ENCODE measurements around the gene IZUMO1. TPM values are rescaled to one million over a fixed set of nuclear protein-coding genes. Genes with fewer than 3 reads are reported as not detected.
"Not testable (repeated sequence)": the region's sequence is repeated elsewhere in the genome, so short reads cannot be mapped to it uniquely, and the experiment has no call there.

IZUMO1 gene
- total RNA-seq, 6 experiments from 2014 or later = not detected

DNA sequence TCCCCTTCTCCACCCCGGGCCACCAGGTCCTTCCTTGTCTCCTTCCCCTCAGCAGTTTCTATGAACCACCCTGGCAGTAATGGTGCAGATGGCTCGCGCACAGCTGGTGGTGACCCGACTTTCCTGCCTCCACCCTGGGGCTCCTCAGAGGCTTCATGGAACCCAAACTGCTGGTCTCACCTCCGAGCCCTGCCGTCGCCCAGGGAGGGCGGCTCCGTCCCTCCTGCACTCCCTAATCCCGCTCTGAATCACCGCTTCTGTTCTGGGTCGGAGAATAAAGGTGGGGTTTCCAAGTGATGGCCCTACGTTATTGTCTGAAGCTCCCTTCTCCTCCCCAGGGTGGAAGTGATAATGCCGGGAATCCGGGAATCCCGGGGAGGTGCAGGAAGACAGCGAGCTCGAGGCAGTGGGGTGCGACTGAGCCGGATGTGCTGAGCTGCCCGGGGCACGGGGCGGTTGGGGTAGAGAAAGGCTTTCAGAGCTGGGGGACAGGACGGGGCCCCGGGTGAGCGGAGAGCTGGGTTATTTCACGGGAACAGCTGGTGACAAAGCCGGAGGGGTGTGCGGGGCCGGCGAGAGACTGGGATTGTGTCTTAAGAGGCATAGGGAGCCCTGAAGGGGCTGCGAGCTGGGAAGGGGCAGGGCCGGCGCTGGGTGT is 50.2 kb downstream of the IZUMO1 start:
- Mint-ChIP-seq H3K27ac (no peak overlapping the region), H3K9me3 (no peaks in the 10 kb centered on the region), H3K4me1 (ENCODE audit: low read depth) (peaks cover 20% of the 10 kb centered on the region), H3K4me3 (peak overlapping the region; percentile 26; the same call in 1 of the 2 replicates), H3K36me3 (ENCODE audit: low read depth) (no peaks in the 10 kb centered on the region), H3K27me3 (ENCODE audit: insufficient read depth) (peaks cover 22% of the 10 kb centered on the region)
- TF ChIP-seq, protein P1, sequence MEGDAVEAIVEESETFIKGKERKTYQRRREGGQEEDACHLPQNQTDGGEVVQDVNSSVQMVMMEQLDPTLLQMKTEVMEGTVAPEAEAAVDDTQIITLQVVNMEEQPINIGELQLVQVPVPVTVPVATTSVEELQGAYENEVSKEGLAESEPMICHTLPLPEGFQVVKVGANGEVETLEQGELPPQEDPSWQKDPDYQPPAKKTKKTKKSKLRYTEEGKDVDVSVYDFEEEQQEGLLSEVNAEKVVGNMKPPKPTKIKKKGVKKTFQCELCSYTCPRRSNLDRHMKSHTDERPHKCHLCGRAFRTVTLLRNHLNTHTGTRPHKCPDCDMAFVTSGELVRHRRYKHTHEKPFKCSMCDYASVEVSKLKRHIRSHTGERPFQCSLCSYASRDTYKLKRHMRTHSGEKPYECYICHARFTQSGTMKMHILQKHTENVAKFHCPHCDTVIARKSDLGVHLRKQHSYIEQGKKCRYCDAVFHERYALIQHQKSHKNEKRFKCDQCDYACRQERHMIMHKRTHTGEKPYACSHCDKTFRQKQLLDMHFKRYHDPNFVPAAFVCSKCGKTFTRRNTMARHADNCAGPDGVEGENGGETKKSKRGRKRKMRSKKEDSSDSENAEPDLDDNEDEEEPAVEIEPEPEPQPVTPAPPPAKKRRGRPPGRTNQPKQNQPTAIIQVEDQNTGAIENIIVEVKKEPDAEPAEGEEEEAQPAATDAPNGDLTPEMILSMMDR (IDR thresholded peaks at IDR 0.05) = no peak
- DNase-seq = no peak

DNA sequence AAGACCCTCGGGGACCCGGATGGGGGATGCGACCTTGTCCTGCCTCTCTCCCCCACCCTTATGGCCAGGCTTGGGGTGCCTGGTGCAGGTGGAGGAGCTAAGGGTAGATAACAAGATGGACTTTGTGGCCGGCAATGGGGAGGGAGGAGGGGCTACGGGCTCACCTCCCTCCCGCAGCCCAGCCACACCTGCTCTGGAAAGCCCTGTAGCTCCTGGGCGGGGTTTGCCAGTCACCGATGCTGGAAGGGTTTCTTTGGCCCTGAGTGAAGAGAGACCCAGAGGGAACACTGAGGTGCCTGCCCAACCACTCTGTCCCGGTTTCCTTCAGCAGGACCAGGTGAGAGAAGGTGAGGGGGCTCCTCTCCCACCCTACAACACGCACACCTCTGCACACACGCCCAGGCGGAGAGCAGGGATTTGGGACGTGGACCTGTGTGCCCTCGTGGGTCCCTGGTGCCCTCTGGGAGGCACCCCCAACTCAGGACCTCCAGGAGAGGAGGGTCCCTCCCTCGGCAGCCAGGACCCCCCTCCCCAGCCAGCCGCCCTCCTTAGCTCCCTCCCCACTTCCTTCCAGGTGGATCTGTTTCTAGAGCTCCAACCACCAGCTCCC is 50.9 kb downstream of the IZUMO1 start, which contains the start of gene FUT2:
Gene FUT2 (plus strand): TSS at position 229 of the 610 bp plus-strand sequence. CDS start 6,986 bp downstream, outside the sequence.
- Mint-ChIP-seq H3K27ac (no peak within 1 kb of the TSS), H3K27me3 (ENCODE audit: insufficient read depth) (peaks cover 22% of the 10 kb centered on the region), H3K4me3 (peak within 1 kb of the TSS; percentile 26; the same call in 1 of the 2 replicates), H3K9me3 (no peaks in the 10 kb centered on the region), H3K4me1 (ENCODE audit: low read depth) (peaks cover 20% of the 10 kb centered on the region), H3K36me3 (ENCODE audit: low read depth) (no peaks in the 10 kb centered on the region)
- DNase-seq = no peak
- TF ChIP-seq, protein P1 (IDR thresholded peaks at IDR 0.05) = no peak

DNA sequence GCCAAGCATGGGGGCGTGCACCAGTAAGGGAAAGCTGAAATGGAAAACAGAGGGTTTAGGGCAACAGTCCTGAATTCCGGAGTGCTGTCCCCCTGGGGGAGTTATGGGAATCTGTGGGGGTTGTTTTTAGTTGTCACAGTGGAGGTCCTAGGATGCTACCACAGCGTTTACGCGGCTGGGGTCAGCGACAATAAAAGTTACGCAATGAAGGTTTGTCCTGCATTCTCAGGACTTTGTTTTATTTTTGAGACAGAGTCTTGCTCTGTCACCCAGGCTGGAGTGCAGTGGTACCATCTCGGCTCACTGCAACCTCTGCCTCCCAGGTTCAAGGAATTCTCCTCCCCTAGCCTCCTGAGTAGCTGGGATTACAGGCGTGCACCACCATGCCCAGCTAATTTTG is 53.1 kb downstream of the IZUMO1 start:
- H3K27me3 Mint-ChIP-seq (ENCODE audit: insufficient read depth) = peaks cover 19% of the 10 kb centered on the region
- H3K4me1 Mint-ChIP-seq (ENCODE audit: low read depth); H3K9me3 Mint-ChIP-seq; H3K36me3 Mint-ChIP-seq (ENCODE audit: low read depth); H3K4me3 Mint-ChIP-seq; DNase-seq; H3K27ac Mint-ChIP-seq: not testable (repeated sequence)

Other genes with a start within 250 kb of the IZUMO1 start
- gene LMTK3, start 235.1 kb downstream of the IZUMO1 start, total RNA-seq (2021; fragmentation: NEBNext Ultra II Directional; extraction: Animal tissue kit (Norgen Biotek cat#: 25700)) = under 1 TPM; 0.21 to 0.88 (median 0.60) TPM
- gene SULT2B1, start 194.7 kb downstream of the IZUMO1 start, total RNA-seq (2021; fragmentation: NEBNext Ultra II Directional; extraction: Animal tissue kit (Norgen Biotek cat#: 25700)) = under 1 TPM in 1 of 6 experiments, not detected in 5; 0.33 TPM
- not detected for gene SPACA4, start 140.2 kb downstream of the IZUMO1 start, total RNA-seq (2021; fragmentation: NEBNext Ultra II Directional; extraction: Animal tissue kit (Norgen Biotek cat#: 25700))
- gene FAM83E, start 131.8 kb downstream of the IZUMO1 start, total RNA-seq (2021; fragmentation: NEBNext Ultra II Directional; extraction: Animal tissue kit (Norgen Biotek cat#: 25700)) = under 1 TPM; 0.23 to 0.99 (median 0.54) TPM
- 1,000 to 10,000 TPM; 1,359 to 1,448 (median 1,407) TPM for gene RPL18, start 127.7 kb downstream of the IZUMO1 start, total RNA-seq (2021; fragmentation: NEBNext Ultra II Directional; extraction: Animal tissue kit (Norgen Biotek cat#: 25700))
- 10 to 100 TPM; 20.1 to 34.0 (median 23.4) TPM for gene SPHK2, start 127.4 kb downstream of the IZUMO1 start, total RNA-seq (2021; fragmentation: NEBNext Ultra II Directional; extraction: Animal tissue kit (Norgen Biotek cat#: 25700))
- 1 to 10 TPM; 3.8 to 5.7 (median 4.4) TPM for gene DBP, start 109.5 kb downstream of the IZUMO1 start, total RNA-seq (2021; fragmentation: NEBNext Ultra II Directional; extraction: Animal tissue kit (Norgen Biotek cat#: 25700))
- gene CA11, start 100.7 kb downstream of the IZUMO1 start, total RNA-seq (2021; fragmentation: NEBNext Ultra II Directional; extraction: Animal tissue kit (Norgen Biotek cat#: 25700)) = 1 to 10 TPM in 4 of 6 experiments, under 1 TPM in 2; 0.53 to 2.5 (median 1.4) TPM
- under 1 TPM in 4 of 6 experiments, not detected in 2; 0.12 to 0.23 (median 0.18) TPM for gene NTN5, start 73.9 kb downstream of the IZUMO1 start, total RNA-seq (2021; fragmentation: NEBNext Ultra II Directional; extraction: Animal tissue kit (Norgen Biotek cat#: 25700))
- gene FUT2, start 50.9 kb downstream of the IZUMO1 start, total RNA-seq (2021; fragmentation: NEBNext Ultra II Directional; extraction: Animal tissue kit (Norgen Biotek cat#: 25700)) = not detected
- gene MAMSTR, start 27.2 kb downstream of the IZUMO1 start, total RNA-seq (2021; fragmentation: NEBNext Ultra II Directional; extraction: Animal tissue kit (Norgen Biotek cat#: 25700)) = 1 to 10 TPM; 2.7 to 4.5 (median 3.0) TPM
- gene RASIP1, start 6.3 kb downstream of the IZUMO1 start, total RNA-seq (2021; fragmentation: NEBNext Ultra II Directional; extraction: Animal tissue kit (Norgen Biotek cat#: 25700)) = under 1 TPM in 1 of 6 experiments, not detected in 5; 0.07 TPM
- under 1 TPM in 3 of 6 experiments, not detected in 3; 0.05 to 0.06 (median 0.05) TPM for gene FUT1, start 5.7 kb upstream of the IZUMO1 start, total RNA-seq (2021; fragmentation: NEBNext Ultra II Directional; extraction: Animal tissue kit (Norgen Biotek cat#: 25700))
- not detected for gene FGF21, start 8.6 kb upstream of the IZUMO1 start, total RNA-seq (2021; fragmentation: NEBNext Ultra II Directional; extraction: Animal tissue kit (Norgen Biotek cat#: 25700))
- 10 to 100 TPM; 31.3 to 41.2 (median 34.0) TPM for gene BCAT2, start 64.1 kb upstream of the IZUMO1 start, total RNA-seq (2021; fragmentation: NEBNext Ultra II Directional; extraction: Animal tissue kit (Norgen Biotek cat#: 25700))
- 1 to 10 TPM; 2.9 to 10.0 (median 8.9) TPM for gene HSD17B14, start 89.6 kb upstream of the IZUMO1 start, total RNA-seq (2021; fragmentation: NEBNext Ultra II Directional; extraction: Animal tissue kit (Norgen Biotek cat#: 25700))
- 10 to 100 TPM in 4 of 6 experiments, 1 to 10 TPM in 2; 7.7 to 15.1 (median 13.2) TPM for gene PLEKHA4, start 121.7 kb upstream of the IZUMO1 start, total RNA-seq (2021; fragmentation: NEBNext Ultra II Directional; extraction: Animal tissue kit (Norgen Biotek cat#: 25700))
- 10 to 100 TPM; 70.2 to 97.3 (median 89.6) TPM for gene PPP1R15A, start 125.5 kb upstream of the IZUMO1 start, total RNA-seq (2021; fragmentation: NEBNext Ultra II Directional; extraction: Animal tissue kit (Norgen Biotek cat#: 25700))
- under 1 TPM in 1 of 6 experiments, not detected in 5; 0.38 TPM for gene TULP2, start 151.8 kb upstream of the IZUMO1 start, total RNA-seq (2021; fragmentation: NEBNext Ultra II Directional; extraction: Animal tissue kit (Norgen Biotek cat#: 25700))
- 100 to 1,000 TPM; 129 to 160 (median 152) TPM for gene NUCB1, start 153.4 kb upstream of the IZUMO1 start, total RNA-seq (2021; fragmentation: NEBNext Ultra II Directional; extraction: Animal tissue kit (Norgen Biotek cat#: 25700))
- not detected for gene DHDH, start 186.8 kb upstream of the IZUMO1 start, total RNA-seq (2021; fragmentation: NEBNext Ultra II Directional; extraction: Animal tissue kit (Norgen Biotek cat#: 25700))
- 100 to 1,000 TPM; 223 to 260 (median 244) TPM for gene BAX, start 208.0 kb upstream of the IZUMO1 start, total RNA-seq (2021; fragmentation: NEBNext Ultra II Directional; extraction: Animal tissue kit (Norgen Biotek cat#: 25700))
- gene FTL, start 218.4 kb upstream of the IZUMO1 start, total RNA-seq (2021; fragmentation: NEBNext Ultra II Directional; extraction: Animal tissue kit (Norgen Biotek cat#: 25700)) = 1,000 to 10,000 TPM; 2,438 to 4,450 (median 3,824) TPM
- gene GYS1, start 246.4 kb upstream of the IZUMO1 start, total RNA-seq (2021; fragmentation: NEBNext Ultra II Directional; extraction: Animal tissue kit (Norgen Biotek cat#: 25700)) = 10 to 100 TPM; 76.0 to 90.8 (median 87.5) TPM
- 100 to 1,000 TPM; 131 to 161 (median 159) TPM for gene RUVBL2, start 247.0 kb upstream of the IZUMO1 start, total RNA-seq (2021; fragmentation: NEBNext Ultra II Directional; extraction: Animal tissue kit (Norgen Biotek cat#: 25700))